ENCODE data around the gene CEP44.

Gene CEP44

GRCh38 chr4:174334628-174335027 lies 50.9 kb downstream of the CEP44 start:
- H3K4me3 ChIP-seq (ENCODE audit: control insufficient read depth, low read depth, low read length) = no peak overlapping the region
- DNase-seq (ENCODE audit: low read depth) = no peak
- no peak for TF ChIP-seq CTCF (conservative IDR thresholded peaks at IDR 0.05; ENCODE audit: control insufficient read depth, insufficient read depth, low read depth, low read length)

- TF ChIP-seq CTCF (conservative IDR thresholded peaks at IDR 0.05; ENCODE audit: control insufficient read depth, insufficient read depth, low read depth, low read length) = no peak
- H3K4me3 ChIP-seq (ENCODE audit: control insufficient read depth, low read depth, low read length) = no peak overlapping the region
- DNase-seq (ENCODE audit: low read depth) = peak; percentile 82
Measured at GRCh38 chr4:174340714-174341113, 57.0 kb downstream of the CEP44 start.

- no peak for TF ChIP-seq CTCF (conservative IDR thresholded peaks at IDR 0.05; ENCODE audit: control insufficient read depth, insufficient read depth, low read depth, low read length)
- no peak for DNase-seq (ENCODE audit: low read depth)
- no peak overlapping the region for H3K4me3 ChIP-seq (ENCODE audit: control insufficient read depth, low read depth, low read length)
Measured at GRCh38 chr4:174349156-174349555, 65.4 kb downstream of the CEP44 start.

- H3K4me3 ChIP-seq (ENCODE audit: control insufficient read depth, low read depth, low read length) = no peak overlapping the region
- no peak for TF ChIP-seq CTCF (conservative IDR thresholded peaks at IDR 0.05; ENCODE audit: control insufficient read depth, insufficient read depth, low read depth, low read length)
- DNase-seq (ENCODE audit: low read depth) = no peak
Measured at GRCh38 chr4:174352061-174352819, 68.5 kb downstream of the CEP44 start.

GRCh38 chr4:174357321-174357720 lies 73.6 kb downstream of the CEP44 start:
- no peak for TF ChIP-seq CTCF (conservative IDR thresholded peaks at IDR 0.05; ENCODE audit: control insufficient read depth, insufficient read depth, low read depth, low read length)
- DNase-seq (ENCODE audit: low read depth) = no peak
- no peak overlapping the region for H3K4me3 ChIP-seq (ENCODE audit: control insufficient read depth, low read depth, low read length)

GRCh38 chr4:174358410-174358809 lies 74.7 kb downstream of the CEP44 start:
- no peak for TF ChIP-seq CTCF (conservative IDR thresholded peaks at IDR 0.05; ENCODE audit: control insufficient read depth, insufficient read depth, low read depth, low read length)

More at GRCh38 chr4:174358410-174358809, 74.7 kb downstream of the CEP44 start:
- no peak for DNase-seq (ENCODE audit: low read depth)
- no peak overlapping the region for H3K4me3 ChIP-seq (ENCODE audit: control insufficient read depth, low read depth, low read length)

All from fibroblast of mammary gland (primary cell).